NCI-H2029 (cell line): ENCODE measurements around the gene SLC7A9.

Experiments used
- DNase-seq: peaks from one replicate; lab custom pipeline; 2025; lab: John Stamatoyannopoulos, UW

Gene SLC7A9

DNA sequence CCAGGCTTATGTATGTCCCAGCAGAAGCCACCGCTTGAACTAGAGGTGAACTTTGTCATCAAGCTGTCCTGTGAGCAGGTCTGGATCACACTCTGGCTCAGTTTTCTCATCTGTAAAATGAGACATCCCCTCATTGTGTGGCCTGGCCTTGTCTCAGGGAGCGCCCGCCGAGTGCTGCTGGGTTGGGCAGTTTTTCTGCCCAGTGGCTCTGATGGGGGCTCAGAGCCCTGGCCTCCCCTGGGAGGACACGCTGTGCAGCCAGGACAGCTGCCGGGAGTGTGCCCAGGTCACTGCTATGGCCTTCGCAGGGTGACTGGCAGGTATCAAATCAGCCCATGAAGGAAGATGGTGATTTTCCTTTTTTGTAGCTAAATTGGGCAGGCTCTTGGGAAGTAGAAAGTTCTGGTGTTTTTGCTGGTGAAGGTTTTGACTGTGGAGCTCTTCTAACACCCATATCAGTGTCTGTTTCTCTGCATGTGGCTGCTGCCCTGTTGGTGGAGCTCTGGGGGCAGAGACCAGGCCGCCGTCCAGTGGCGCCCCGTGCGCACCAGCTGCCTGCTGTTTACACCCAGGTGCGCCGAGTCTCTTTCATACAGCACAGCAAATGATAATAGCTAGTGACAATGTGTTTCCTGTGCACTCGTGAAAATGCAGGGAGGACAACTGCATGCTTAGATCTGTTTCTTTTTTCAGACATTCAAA, 40.8 kb downstream of the SLC7A9 start:
- DNase-seq, result no peak

DNA sequence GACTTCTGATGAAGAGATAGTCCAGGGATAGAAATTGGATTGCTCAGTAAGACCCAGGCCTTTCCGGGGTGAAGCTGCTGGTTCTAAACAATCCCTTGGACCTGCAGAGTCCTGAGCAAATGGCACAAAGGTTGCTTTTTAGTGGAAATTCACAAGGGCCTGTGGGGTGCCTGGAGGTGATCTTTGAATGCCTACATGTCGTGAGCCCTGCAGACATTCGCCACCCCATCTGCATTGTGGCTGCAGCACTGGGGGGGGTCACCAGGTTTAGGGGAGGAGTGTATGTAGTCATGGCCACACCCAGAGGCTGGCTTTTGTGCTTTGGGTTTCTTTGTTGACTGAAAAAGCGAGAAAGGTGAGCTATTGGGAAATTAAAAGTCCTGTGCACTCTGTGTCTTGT, 41.4 kb downstream of the SLC7A9 start:
- DNase-seq, result no peak

DNA sequence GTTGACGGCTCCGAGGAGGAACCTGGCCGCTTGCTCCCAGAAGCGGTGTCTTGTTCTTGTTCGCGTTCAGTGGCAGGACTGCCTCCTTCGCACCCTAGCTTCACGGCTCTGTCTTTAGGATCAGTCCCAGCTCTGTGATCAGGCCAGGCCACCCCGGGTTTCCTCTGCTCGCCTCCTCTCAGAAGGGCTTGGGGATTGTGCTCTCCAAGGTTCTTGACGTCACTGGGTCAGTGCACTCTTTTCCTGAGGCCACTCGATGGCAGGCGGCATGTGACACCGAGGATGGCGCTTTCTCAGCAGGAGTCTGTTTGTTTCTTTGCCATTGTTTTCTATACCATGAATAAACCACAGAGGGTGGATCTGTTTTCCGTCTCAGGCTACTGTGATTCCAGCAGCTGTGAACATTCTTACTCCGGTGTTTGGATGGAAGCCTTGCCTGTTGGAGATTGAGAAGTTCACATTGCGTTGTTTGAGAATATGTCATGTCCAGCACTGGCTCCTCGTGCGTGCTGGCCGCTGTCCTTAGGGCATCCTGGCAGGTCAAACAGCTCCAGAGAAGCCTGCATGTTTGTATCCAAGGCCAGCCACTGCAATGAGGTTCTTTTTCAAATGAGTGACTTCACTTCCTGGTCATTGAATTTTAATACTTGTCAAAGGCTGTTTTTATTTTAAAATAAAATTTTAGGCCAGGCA, 44.5 kb downstream of the SLC7A9 start:
- no peak for DNase-seq

DNA sequence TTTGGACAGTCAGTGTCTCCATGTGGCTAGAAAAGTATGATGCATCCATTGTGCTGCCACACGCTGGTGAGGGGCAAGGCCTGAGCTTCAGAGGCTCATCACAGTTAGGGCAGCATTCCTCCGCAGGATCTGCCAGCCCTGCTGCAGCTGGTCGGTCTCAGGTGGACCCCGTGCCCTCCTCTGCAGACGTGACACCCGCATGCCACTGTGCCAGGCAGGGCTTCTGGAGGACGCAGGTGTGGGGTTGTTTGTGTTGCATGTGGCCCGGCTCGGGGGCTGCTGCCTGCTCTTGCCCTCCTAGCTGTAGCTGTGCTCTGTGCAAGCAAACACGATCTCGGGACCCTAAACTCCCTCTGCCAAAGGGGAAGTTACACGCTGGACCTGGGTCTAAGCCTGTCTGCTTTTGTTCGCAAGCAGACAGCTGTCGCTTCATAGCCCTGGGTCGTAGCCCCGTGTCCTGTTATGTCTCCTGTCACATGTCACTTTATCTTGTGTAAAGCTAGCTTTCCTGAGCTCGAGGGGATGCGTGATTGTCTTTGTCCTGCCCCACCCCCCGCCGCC, 45.3 kb downstream of the SLC7A9 start:
- no peak for DNase-seq

DNA sequence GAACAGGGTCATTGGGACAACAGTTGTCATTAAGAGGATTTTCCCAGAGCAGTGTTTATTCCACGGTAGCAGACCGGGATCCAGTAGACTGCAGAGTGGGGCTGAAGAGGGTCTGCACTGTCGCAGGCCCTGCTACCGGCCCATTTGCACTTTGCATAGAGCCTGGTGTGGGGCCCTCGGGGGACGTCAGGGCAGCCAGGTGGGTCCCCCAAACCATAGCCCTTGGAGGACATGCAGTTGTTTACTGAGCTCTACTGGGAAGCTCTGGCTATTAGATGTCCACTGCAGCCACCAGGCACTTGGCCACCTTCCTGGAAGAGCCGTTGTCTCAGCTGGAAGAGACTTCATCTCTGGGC, 45.8 kb downstream of the SLC7A9 start:
- DNase-seq, result no peak

DNA sequence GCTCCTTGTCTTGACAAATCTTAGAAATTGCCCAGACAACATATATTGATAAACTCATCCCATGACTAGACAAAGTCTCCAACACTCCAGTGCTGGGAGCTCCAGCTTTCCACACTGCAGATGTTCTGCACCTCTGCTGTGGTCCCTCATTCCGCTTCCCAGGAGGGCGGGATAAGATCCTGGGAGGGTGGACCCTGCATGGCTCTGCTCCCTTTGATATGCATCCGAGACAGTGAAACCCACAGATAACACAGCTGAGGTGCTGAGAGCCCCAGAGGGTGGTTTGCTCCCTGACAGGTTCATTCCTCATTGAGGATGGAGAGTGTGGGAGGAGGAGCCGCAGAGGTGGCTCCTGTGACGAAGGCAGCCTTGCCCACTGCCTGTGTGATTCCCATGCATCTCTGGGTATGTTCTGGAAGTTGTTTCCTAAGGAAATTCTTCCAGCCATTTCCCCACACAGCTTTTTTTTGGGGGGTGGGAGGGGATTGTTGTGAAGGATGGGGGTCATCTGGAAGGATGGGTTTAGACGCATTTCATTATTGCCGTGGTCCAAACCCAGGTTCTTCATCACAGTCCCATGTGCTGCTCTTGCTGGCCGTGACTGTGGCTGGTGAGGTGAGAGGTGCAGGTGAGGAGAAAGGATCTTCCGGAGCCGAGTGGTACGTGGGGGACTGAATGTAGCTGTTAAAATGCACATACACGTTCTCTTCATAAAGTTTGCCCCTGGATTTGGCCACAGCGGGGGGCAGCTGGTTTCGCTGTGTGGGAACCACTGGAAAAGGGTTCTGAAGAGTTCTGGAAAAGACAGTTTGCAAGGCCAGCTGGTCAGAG, 46.4 kb downstream of the SLC7A9 start:
- DNase-seq, result no peak

DNA sequence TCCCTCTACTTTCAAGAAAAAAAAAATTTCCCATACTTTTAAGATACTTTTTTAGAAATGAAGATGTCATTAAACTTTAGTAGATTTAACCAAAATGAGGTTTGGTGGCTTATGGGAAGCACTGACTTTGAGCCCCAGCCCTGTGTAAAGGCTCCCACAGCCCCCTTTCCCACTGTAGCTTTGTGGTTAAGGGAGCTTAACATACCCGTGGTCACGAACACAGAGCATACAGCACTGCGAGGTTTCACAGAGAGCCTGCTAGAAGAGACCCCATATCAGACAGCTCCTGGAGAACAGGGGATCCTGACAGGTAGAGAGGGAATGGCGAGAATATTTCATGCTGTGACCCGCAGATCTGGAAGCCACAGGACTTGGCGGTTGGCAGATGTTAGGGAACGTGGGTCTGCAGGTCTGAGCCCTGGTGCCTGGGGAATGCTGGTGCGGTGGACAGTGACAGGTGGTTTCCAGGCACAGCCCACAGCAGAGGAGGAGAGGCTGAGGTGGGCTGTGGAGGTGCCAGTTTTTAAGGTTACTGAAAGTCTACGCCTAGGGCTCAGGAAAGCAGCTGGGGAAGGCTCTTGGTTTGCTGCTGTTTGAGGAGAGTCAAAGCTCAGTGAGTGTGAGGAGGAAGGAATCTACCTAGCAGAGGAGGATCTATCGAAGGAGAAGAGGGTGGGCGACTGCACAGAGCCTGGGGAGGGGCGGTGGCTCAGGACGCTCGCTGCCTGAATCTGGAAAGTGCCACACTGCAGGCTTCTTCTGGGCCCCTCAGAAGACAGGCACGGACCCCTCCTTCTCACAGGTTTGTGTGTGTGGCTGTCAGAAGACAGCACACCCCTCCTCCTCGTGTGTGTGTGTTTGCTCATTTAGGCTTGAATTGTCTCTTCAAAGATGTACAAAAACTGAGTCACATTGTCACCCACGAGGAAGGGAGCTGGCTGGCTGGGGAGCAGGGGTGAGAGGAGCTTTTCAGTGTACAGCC, 49.9 kb downstream of the SLC7A9 start:
- DNase-seq, result no peak

DNA sequence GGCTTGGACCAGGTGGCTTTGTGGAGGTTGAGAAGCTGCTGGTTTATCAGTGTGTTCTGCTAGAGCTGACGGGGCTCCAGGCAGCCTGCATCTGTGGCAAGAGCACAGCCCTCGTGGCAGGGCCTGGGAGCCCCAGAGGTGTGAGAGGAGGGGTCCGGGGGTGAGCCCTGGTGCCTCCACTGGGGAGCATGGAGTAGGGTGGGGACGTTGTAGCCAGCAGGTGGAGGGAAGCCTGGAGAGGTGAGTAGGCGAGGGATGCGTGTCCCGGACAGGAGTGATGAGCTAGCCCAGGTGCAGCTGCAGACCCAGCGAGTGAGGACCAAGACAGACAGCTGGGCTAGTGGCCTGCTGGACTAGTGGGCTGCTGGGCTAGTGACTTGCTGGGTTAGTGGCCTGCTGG, 51.0 kb downstream of the SLC7A9 start:
- no peak for DNase-seq

DNA sequence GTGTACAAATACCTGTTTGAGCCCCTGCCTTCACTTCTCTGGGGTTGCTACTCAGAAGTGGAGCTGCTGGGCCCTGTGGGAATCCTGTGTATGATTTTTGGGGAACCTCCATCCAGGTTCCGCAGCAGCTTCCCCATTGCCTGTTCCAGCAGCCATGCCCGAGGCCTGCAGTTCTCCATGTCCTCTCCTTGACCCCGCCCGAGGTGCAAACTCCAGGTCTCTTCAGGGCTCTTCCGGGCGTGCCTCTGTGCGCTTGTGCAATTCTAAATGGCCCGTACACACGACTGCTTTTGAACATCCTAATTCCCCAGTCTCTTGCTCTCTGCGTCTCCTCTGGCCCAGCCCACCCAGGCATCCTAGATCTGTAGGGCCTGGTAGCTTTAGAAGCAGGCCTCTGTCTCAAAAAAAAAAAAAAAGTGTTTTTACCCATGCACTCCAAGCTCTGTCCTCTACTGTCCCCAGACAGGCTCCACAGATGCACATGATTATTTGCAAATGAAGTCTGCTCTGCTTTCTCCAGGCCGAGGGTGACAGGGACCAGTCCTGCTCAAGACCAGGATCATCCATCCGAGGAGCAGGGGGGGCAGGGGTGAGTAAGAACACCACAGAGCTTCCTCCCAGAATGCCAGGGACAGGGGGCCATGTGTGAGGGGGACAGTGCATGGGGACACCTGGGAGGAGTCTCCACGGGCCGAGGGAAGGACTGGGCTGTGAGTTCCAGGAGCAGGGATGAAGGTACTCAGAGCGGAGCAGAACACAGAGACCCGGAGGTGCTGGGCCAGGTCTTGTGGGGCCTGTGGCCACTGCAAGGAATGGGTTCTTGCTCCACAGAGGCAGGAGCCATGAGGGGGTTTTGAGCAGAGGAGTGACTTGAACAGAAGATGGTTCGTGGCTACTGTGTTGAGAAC, 51.7 kb downstream of the SLC7A9 start:
- no peak for DNase-seq

DNA sequence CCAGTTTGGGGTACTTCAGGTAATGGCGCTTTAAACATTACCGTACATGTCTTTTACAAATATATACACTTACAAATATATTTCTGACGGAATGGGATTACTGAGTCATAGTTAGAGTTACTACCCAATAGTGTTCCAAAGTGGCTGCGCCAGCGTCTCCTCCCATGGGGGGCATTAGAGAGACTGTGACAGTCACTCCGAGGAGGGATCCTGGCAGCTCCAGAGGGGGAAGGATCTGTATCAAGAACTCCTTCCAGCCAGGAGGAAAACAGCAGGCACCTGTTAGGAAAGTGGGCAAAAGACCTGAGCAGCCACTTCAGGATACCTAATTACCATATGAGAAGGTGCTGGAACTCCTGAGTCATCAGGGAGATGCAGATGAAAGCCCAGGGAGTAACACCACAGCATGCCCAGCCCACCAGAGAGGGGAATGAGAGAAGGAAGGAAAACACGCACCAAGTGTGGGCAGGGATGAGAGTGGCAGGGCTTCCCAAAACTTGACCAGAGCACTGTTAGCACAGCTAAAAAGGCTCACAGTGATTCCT, 52.9 kb downstream of the SLC7A9 start:
- peak; percentile 55 for DNase-seq

DNA sequence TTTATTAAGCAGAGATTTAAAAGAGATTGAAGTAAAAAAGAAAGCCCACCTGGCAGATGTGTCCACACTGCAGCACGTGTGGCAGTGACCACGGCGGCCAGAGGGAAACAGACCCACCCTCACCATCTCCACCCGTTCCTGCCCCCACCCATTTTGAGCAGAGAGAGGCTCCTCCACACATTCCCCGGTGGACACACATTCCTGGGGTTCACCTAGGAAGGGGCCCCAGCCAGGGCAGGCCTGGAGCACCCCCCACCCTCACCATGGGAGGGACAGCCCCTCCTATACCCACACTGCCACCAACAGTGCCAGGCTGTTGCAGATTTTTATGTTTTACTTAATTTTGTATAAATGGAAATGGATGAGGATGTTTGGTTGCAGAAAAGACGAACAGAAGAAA, 54.9 kb downstream of the SLC7A9 start:
- DNase-seq, result no peak

DNA sequence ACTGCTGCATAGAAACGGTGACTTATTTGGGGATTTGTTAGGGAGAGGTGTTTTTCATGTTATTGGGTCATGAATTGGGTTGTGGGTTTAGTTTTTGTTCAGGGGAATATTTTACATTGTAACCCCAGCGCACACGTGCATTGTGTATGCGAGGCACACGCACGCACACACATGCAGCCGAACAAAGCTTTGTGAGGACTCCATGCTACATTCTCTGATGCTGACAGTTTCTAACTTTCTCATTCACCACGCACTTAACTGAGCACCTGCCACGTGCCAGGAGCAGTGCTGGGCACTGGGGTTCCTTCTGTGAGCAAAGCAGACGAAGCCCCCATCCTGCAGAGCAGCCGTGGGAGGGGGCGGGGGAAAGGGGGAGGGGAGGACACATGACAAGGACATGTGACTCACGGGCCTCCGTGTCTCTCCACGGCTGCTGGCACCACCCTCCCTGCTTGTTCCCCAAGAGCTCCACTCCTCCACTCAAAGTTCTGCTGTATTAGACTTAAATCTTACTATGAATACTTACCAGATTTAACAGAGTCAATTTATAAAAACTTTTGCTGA, 55.6 kb downstream of the SLC7A9 start:
- DNase-seq, result no peak

DNA sequence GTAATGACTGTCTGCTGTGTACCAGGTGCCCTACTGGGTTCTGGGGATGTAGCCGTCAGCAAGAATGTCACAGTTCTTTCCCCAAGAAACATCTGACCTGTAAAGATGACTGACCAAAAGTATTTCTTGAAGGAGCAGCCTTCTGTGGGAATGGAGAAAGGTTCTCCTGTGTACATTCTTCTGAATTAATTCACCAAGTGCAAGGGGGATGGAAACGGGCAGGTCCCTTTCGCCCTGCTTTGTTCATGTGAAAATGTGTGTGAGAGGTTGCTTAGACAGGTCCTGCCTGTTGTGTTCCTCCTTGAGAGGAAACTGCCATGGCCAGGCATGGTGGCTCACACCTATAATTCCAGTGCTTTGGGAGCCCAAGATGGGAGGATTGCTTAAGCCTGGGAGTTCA, 57.0 kb downstream of the SLC7A9 start:
- DNase-seq, result no peak

DNA sequence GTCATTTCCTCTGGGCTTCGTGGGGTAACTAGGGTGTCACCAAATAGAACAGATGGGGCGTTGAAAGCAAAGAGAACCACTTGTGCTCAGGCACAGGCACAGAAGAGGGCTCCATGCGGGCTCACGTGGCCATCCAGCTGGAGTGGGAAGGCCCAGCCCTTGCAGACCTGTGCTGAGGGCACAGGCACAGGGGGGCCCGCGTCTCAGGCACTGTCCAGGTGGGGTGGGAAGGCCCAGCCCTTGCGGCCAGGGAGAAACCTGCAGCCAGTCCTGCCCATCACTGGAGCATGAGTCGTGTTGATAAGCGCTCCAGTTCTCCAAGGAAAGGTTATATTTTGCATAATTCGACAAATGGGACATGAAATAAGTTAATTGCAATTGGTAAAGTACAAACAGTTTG, 57.5 kb downstream of the SLC7A9 start:
- DNase-seq, result no peak

DNA sequence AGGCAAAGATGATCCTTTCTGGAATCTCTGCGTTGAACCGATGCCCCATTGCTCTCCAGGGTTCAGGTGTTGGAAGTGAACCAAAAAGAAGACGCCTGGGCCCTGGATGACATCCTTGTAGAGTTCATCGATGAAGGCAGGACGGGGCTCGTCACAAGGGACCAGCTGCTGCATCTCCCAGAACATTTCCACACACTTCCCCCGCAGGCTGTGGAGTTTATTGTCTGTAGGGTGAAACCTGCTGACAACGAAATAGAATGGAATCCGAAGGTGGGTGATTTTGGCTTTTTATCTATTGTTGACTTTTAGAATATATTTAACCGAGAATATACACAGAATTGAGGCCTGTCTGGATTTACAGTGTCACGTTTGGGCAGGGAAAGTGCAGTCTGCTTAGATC, 58.4 kb downstream of the SLC7A9 start:
- no peak for DNase-seq

DNA sequence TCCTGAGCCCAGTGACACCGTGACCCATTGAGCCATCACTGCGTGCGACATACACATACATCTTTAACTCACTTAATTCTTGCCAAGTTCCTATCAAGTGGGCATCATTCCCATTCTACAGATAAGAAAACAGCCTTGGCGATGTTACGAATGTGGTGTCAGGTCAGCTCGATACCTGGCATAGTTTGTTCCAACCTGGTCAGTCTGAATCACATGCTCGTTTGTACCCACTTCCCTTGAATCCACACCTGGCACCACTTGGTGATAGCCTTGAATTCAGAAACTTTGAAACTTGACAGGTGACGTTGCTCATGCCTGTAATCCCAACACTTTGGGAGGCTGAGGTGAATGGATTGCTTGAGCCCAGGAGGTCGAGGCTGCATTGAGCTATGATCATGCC, 59.1 kb downstream of the SLC7A9 start:
- DNase-seq, result no peak

DNA sequence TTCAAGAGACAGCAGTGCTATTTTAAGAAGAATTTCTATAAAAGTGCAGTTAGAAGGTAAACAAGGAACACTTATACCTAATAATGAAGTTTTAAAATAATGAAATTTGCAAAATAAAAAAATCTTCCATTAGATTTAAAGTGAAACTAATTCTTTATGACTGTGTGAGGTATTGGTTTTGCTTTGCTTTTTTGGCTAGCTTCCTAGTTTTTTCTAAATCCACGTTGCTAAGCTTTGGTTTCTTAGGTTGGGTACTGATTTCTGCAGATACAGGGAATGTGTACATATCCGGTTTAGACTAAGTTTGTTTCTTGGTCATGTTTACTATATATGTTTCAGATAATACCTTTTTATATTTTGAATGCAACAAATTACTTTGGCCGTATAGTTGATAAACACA, 59.8 kb downstream of the SLC7A9 start:
- DNase-seq, result no peak

DNA sequence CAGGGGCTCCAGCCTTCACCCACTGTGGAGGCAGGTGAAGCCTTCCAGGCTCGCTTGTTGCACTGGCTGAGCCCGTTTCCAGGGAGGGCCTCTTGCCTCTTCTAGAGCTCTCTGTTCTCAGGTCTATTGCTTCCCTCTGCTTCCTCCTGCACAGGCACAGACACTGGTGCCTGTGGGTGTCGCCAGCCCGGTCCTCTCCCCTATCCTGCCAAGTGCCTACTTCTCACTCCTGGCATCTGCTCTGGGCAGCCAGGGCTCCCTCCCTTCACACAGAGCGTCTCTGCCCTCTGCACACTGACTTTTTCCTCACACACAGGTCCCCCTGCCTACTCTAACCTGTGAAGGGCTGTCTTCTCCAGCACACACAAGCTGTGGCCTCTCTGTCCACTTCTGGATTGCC, 60.3 kb downstream of the SLC7A9 start:
- peak; percentile 45 for DNase-seq

DNA sequence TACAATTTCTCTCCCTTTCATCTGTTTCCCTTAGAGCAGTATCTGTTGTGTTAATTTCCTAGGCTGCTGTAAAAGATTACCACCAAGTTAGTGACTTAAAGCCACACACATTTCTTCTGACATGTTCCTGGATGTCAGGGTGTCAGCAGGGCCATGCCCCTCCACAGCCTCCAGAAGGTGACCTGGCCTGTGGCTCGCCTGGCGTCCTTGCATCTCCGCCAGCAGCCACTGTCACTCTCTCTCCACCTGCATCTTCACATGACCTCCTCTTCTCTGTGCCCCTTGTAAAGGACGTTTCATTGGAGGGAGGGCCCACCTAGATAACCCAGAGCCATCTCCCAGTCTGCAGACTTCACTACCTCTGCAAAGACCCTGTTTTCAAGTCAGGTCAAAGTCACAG, 61.3 kb downstream of the SLC7A9 start:
- DNase-seq, result no peak

DNA sequence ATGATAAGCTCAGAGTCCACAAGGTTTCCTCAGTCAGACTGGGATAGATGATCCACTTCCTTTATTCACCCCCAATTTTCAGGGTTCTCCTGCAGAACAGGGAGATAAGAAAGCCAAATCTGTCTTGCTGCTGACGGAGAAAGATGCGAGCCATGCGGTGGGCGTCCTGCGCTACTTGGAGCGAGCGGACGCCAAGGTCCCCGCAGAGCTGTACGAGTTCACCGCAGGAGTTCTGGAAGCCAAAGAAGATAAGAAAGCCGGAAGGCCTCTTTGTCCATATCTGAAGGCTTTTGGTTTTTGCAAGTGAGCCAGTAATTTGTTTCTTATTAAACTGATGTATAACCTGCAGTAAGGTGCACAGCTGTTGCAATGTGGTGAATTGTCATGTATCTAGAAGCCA, 66.7 kb downstream of the SLC7A9 start:
- DNase-seq, result no peak
